Endodermal cell (in vitro differentiated cells): ENCODE results near the gene TMEM86B. TPM values are rescaled to one million over a fixed set of nuclear protein-coding genes. Genes with fewer than 3 reads are reported as not detected.

Experiments
- DNase-seq: peaks from one replicate; pipeline ENCODE4 v3.0.0-alpha.2; 2017
- H3K27ac ChIP-seq: 2 replicates; pipeline ENCODE4 v1.5.1; 2013; ENCODE audit warnings: mild to moderate bottlenecking, low read depth, low read length, moderate library complexity
- H3K27me3 ChIP-seq: 2 replicates; pipeline ENCODE4 v1.6.1; 2013; ENCODE audit warnings: mild to moderate bottlenecking, low read length, moderate library complexity; ENCODE audit not compliant: insufficient read depth, control insufficient read depth, poor library complexity, severe bottlenecking
- H3K36me3 ChIP-seq: 2 replicates; pipeline ENCODE4 v1.7.0; 2013; ENCODE audit warnings: mild to moderate bottlenecking, low read length, moderate library complexity; ENCODE audit not compliant: control insufficient read depth, insufficient read depth
- H3K4me1 ChIP-seq: one replicate; pipeline ENCODE4 v1.7.0; 2013; ENCODE audit warnings: low read length; ENCODE audit not compliant: control insufficient read depth, insufficient read depth
- H3K4me3 ChIP-seq: 2 replicates; pipeline ENCODE4 v1.5.1; 2013; ENCODE audit warnings: mild to moderate bottlenecking, low read length, moderate library complexity
- H3K9ac ChIP-seq: 2 replicates; pipeline ENCODE4 v1.6.1; 2013; ENCODE audit warnings: mild to moderate bottlenecking, low read length, moderate library complexity; ENCODE audit not compliant: poor library complexity, severe bottlenecking; ENCODE audit errors: extremely low read depth
- H3K9me3 ChIP-seq: 2 replicates; pipeline ENCODE4 v1.6.1; 2013; ENCODE audit warnings: mild to moderate bottlenecking, low read length, moderate library complexity; ENCODE audit not compliant: control insufficient read depth
- H3K27ac Mint-ChIP-seq: 2 replicates; pipeline ENCODE4 v1.8.0; 2020; ENCODE audit warnings: mixed read lengths
- H3K27me3 Mint-ChIP-seq: 2 replicates; pipeline ENCODE4 v1.8.0; 2021; ENCODE audit warnings: mild to moderate bottlenecking, mixed read lengths; ENCODE audit not compliant: insufficient read depth
- H3K36me3 Mint-ChIP-seq: 2 replicates; pipeline ENCODE4 v1.8.0; 2020; ENCODE audit warnings: low read depth, mixed read lengths
- H3K4me1 Mint-ChIP-seq: 2 replicates; pipeline ENCODE4 v1.8.0; 2020; ENCODE audit warnings: mixed read lengths
- H3K4me3 Mint-ChIP-seq: 2 replicates; pipeline ENCODE4 v1.8.0; 2020; ENCODE audit warnings: mild to moderate bottlenecking, moderate library complexity, mixed read lengths
- H3K9me3 Mint-ChIP-seq: 2 replicates; pipeline ENCODE4 v1.8.0; 2020; ENCODE audit warnings: mild to moderate bottlenecking, mixed read lengths
- WGBS, 2 experiments: methylation state at CpG; one replicate each; pipeline versions ENCODE4 v1.1.5 to v1.1.7; 2013; ENCODE audit warnings: missing lambda C conversion rate in 2 of 2, mixed read lengths in 1 of 2; ENCODE audit not compliant: insufficient coverage in 1 of 2, insufficient read length in 1 of 2; 5-methylcytosine and 5-hydroxymethylcytosine counted together
- total RNA-seq, 2 donors: library from RNA; stranded (reverse); fragmentation: NEBNext Ultra II Directional in 1 of 2; extraction: Animal tissue kit (Norgen Biotek cat#: 25700) in 1 of 2; gene quantifications; 2 replicates in 1 of 2; 3 replicates in 1 of 2; pipeline ENCODE4 v1.2.1, GENCODE V29; 2021
- TF ChIP-seq, protein P1 (sequence below): fragments of 200-600 bp; sonication (generic); conservative IDR thresholded peaks from 2 replicates; pipeline ENCODE4 v1.5.0; 2021; ENCODE audit warnings: antibody characterized with exemption, mild to moderate bottlenecking

The TMEM86B gene
- total RNA-seq, 2 donors from 2014 or later: 2.9 to 5.9 TPM

DNA sequence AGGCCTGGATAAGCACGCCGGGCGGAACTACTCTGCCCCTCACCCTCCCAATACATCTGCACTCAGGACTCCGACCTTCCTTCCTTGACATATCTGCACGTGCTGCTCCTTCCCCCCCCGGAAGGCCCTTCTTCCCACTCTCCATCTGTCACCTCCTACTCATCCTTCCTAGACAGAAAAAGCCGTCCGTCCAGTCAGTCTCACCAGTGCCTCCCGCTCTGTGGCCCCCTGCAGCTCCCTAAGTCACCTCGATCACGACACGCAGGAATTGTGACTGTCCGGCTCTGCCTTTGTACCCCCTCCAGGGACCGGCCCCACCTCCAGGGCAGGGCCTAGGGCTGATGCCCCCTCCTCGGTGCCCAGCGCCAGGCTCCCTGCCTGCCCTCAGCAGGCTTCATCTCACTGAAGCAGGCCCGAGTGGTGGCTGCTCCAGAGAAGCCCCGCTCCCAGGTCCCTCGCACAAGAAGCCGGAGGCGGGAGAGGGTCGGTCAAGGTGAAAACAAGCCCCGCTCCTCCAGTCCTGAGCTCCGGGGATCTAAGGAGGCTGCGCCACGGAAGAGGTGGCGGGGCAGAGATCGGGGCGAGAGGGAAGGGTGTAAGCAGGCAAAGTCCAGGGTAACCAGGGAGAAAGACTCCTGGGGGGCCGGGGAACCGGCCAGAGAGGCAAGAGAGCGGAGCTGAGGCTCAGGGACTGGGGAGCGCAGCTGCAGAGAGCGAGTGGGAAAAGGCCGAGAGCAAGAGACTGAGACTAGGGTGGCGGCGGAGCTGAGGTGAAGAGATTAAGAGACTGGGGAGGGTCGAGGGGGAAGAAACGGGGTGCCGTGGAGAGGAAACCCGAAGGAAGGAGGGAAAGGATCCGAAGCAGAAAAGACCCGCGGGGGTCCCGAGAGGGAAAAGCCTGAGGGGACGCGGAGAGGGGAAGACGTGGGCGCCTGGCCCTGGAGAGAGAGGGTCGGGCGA is 29.2 kb upstream of the TMEM86B start:
- no peaks in the 10 kb centered on the region for H3K27me3 Mint-ChIP-seq
- H3K9me3 Mint-ChIP-seq: no peaks in the 10 kb centered on the region
- TF ChIP-seq, protein P1, sequence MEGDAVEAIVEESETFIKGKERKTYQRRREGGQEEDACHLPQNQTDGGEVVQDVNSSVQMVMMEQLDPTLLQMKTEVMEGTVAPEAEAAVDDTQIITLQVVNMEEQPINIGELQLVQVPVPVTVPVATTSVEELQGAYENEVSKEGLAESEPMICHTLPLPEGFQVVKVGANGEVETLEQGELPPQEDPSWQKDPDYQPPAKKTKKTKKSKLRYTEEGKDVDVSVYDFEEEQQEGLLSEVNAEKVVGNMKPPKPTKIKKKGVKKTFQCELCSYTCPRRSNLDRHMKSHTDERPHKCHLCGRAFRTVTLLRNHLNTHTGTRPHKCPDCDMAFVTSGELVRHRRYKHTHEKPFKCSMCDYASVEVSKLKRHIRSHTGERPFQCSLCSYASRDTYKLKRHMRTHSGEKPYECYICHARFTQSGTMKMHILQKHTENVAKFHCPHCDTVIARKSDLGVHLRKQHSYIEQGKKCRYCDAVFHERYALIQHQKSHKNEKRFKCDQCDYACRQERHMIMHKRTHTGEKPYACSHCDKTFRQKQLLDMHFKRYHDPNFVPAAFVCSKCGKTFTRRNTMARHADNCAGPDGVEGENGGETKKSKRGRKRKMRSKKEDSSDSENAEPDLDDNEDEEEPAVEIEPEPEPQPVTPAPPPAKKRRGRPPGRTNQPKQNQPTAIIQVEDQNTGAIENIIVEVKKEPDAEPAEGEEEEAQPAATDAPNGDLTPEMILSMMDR: no peak
- peak overlapping the region; percentile 94 for H3K27ac Mint-ChIP-seq
- H3K9ac ChIP-seq: peak overlapping the region; percentile 74
- H3K36me3 ChIP-seq: peaks cover 7% of the 10 kb centered on the region
- peaks cover 7% of the 10 kb centered on the region for H3K36me3 Mint-ChIP-seq
- H3K9me3 ChIP-seq: no peaks in the 10 kb centered on the region
- peak overlapping the region; percentile 98 for H3K4me3 Mint-ChIP-seq
- 14 to 18% methylated on average over 48 to 51 of the region's 51 CpGs for WGBS, 2 experiments
- peak; percentile 68 for DNase-seq
- H3K4me3 ChIP-seq: peak overlapping the region; percentile 90
- H3K27me3 ChIP-seq: no peaks in the 10 kb centered on the region
- no peak overlapping the region for H3K27ac ChIP-seq
- peaks cover 37% of the 10 kb centered on the region for H3K4me1 Mint-ChIP-seq
- H3K4me1 ChIP-seq: peaks cover 11% of the 10 kb centered on the region

DNA sequence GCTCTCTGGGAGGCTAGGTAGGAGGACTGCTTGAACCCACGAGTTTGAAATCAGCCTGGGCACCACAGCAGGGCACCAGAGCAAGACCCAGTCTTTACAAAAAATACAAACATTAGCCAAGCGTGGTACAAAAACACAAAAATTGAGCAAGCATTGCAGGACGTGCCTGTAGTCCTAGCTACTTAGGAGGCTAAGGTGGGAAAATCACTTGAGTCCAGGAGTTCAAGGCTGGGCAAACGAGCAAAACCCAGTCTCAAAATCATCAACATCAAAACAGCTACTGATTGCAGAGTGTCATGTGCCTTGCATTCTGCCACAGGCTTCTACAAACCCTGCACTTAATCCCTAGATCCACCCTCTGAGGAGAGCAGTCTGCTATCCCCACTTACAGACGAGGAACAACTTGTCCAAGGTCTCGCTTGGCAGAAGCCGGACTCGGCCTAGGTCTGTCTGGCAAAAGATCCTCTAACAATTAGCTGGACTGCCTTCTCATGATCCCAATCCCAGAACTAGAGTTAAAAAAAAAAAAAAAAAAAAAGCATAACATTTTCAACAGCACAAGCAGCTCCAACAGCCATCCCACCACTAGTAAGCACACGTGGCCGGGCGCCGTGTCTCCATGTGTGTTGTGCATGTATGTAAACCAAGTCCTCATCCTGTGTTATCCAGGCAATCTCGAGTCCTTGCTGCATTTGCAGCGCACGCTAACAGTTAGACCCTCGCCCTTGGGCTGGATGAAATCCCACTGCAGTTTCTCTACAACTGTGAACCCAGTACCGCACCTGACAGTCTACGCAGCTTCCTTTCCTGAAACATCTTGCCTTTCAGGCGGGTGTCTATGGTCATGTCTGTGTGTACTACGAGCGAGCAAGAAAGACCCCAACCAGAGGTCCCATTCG is 28.2 kb upstream of the TMEM86B start:
- peaks cover 11% of the 10 kb centered on the region for H3K4me1 ChIP-seq
- H3K9me3 ChIP-seq: no peaks in the 10 kb centered on the region
- H3K27ac Mint-ChIP-seq: peak overlapping the region; percentile 84
- H3K4me3 ChIP-seq: peak overlapping the region; percentile 90
- no peaks in the 10 kb centered on the region for H3K27me3 Mint-ChIP-seq
- H3K27ac ChIP-seq: no peak overlapping the region
- H3K36me3 ChIP-seq: peaks cover 9% of the 10 kb centered on the region
- WGBS, 2 experiments: 79 to 84% methylated on average over 15 to 22 of the region's 22 CpGs
- no peaks in the 10 kb centered on the region for H3K27me3 ChIP-seq
- TF ChIP-seq, protein P1: no peak
- peak overlapping the region; percentile 98 for H3K4me3 Mint-ChIP-seq
- peak overlapping the region; percentile 1 for H3K9ac ChIP-seq
- H3K36me3 Mint-ChIP-seq: peaks cover 1% of the 10 kb centered on the region
- peaks cover 37% of the 10 kb centered on the region for H3K4me1 Mint-ChIP-seq
- DNase-seq: no peak
- H3K9me3 Mint-ChIP-seq: no peaks in the 10 kb centered on the region

DNA sequence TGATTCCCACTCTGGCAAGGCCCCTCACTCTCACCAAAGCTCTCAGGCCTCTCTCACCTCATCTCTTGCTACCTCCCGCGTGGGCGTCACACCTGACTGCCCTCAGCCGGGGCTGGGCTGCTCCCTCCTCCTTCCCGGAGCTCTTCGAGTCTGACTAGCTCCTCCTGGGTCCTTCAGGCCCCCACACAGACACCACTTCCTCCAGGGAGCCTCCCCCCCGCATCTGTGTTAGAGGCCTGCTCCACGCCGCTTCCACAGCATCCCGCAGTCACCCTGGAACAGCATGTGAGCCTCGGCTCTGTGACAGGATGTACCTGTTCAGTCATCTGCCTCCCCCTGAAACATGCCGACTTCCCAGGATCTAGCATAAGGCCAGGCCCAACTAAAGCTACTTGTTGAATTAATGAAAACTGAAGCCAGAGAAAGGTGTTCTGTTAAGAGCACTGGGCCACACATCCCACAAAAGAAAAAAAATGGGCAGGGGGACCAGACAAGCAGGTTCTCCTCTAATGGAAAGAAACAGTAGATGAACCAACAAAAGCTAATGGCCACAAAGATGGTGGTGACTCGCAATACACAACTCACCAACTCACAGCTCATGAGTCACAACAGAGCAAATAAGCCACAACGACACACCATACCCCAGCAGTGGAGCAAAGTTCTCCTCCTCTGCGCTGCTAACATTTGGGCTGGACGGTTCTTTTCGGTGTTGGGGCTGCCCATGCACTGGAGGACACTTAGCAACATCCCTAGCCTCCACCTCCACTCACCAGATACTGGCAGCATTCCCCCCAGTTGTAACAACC is 27.3 kb upstream of the TMEM86B start:
- Histone ChIP-seq H3K36me3 (peaks cover 9% of the 10 kb centered on the region), H3K9ac (no peak overlapping the region), H3K4me1 (peaks cover 11% of the 10 kb centered on the region), H3K27me3 (no peaks in the 10 kb centered on the region), H3K9me3 (no peaks in the 10 kb centered on the region), H3K4me3 (peak overlapping the region; percentile 90), H3K27ac (no peak overlapping the region)
- Mint-ChIP-seq H3K4me3 (peak overlapping the region; percentile 98), H3K36me3 (peaks cover 3% of the 10 kb centered on the region), H3K27me3 (no peaks in the 10 kb centered on the region), H3K4me1 (peaks cover 41% of the 10 kb centered on the region), H3K9me3 (no peaks in the 10 kb centered on the region), H3K27ac (peak overlapping the region; percentile 84)
- DNase-seq: no peak
- TF ChIP-seq, protein P1: no peak
- 88 to 91% methylated on average over 16 to 17 of the region's 17 CpGs for WGBS, 2 experiments
